Gastroesophageal sphincter (tissue), 4 donors: ENCODE results near the gene MIEN1. TPM values are rescaled to one million over a fixed set of nuclear protein-coding genes. Genes with fewer than 3 reads are reported as not detected.
"Not testable (repeated sequence)": the region's sequence is repeated elsewhere in the genome, so short reads cannot be mapped to it uniquely, and the experiment has no call there.

ENCODE experiments used
- ATAC-seq: fragments of 150-250 bp; one replicate; pipeline ENCODE4 v1.9.1; 2016; ENCODE audit warnings: mild to moderate bottlenecking, moderate library complexity
- H3K27ac ChIP-seq, 4 donors: fragments of 200-600 bp; sonication (generic) in 3 of 4; 1 replicate in 3 of 4; 2 replicates in 1 of 4; pipeline ENCODE4 v1.5.1; 2016 to 2019
- H3K27me3 ChIP-seq: fragments of 200-600 bp; sonication (generic); one replicate; pipeline ENCODE4 v1.5.1; 2019
- H3K36me3 ChIP-seq, 2 donors: fragments of 200-600 bp; sonication (generic); one replicate each; pipeline ENCODE4 v1.5.1; 2019; ENCODE audit warnings: control low read depth in 1 of 2
- H3K4me1 ChIP-seq, 3 donors: fragments of 200-600 bp; sonication (generic); 1 replicate in 2 of 3; 2 replicates in 1 of 3; pipeline ENCODE4 v1.5.1; 2016 to 2019; ENCODE audit warnings: control low read depth in 2 of 3
- H3K4me3 ChIP-seq, 2 donors: fragments of 200-600 bp; sonication (generic); one replicate each; pipeline ENCODE4 v1.5.1; 2019; ENCODE audit warnings: mild to moderate bottlenecking in 1 of 2, moderate library complexity in 1 of 2
- H3K9me3 ChIP-seq, 3 donors: fragments of 200-600 bp; sonication (generic); one replicate each; pipeline ENCODE4 v1.5.1; 2017 to 2019; ENCODE audit warnings: control low read depth in 2 of 3
- CTCF ChIP-seq, 4 experiments: fragments of 200-600 bp in 2 of 4; fragments of 450-650 bp in 2 of 4; sonication (generic) in 1 of 4; IDR thresholded peaks; one replicate each; pipeline ENCODE4 v1.5.1; 2017 to 2019; ENCODE audit warnings: antibody characterized with exemption in 4 of 4, mild to moderate bottlenecking in 2 of 4, moderate library complexity in 2 of 4
- EP300 ChIP-seq: sonication (generic); formaldehyde crosslinking; IDR thresholded peaks from one replicate; pipeline ENCODE4 v1.6.1; 2017; ENCODE audit warnings: antibody characterized with exemption, mild to moderate bottlenecking
- POLR2A ChIP-seq, 2 donors: fragments of 450-650 bp; IDR thresholded peaks; one replicate each; pipeline ENCODE4 v1.6.1; 2017; ENCODE audit warnings: antibody characterized with exemption in 2 of 2, mild to moderate bottlenecking in 2 of 2, moderate library complexity in 1 of 2
- POLR2AphosphoS5 ChIP-seq: sonication (generic); formaldehyde crosslinking; IDR thresholded peaks from one replicate; pipeline ENCODE4 v1.6.1; 2017; ENCODE audit warnings: antibody characterized with exemption
- WGBS, 2 donors: methylation state at CpG; one replicate each; pipeline ENCODE4 v1.1.5; 2018; ENCODE audit warnings: low coverage in 1 of 2; 5-methylcytosine and 5-hydroxymethylcytosine counted together
- total RNA-seq, 4 donors: library from RNA; depleted of rRNA; stranded (reverse); fragments of >200 nt; gene quantifications; one replicate each; pipeline ENCODE4 v1.1.0, GENCODE V29; 2016

Gene MIEN1
- total RNA-seq, 4 donors from 2014 or later: 39.4 to 72.4 (median 45.2) TPM

GRCh38 chr17:39715375-39716072 is 14.8 kb downstream of the MIEN1 start:
- WGBS, 2 donors: 80% methylated on average over 3 of the region's 18 CpGs; no CpG with 5 or more reads in 1 of the 2 donors
- no peaks in the 10 kb centered on the region for H3K4me1 ChIP-seq
- TF ChIP-seq EP300 (no peak), POLR2AphosphoS5 (no peak), CTCF (IDR thresholded peaks at IDR 0.05) (no peak), POLR2A (IDR thresholded peaks at IDR 0.05) (no peak)
- no peak for ATAC-seq
- H3K9me3 ChIP-seq: no peaks in the 10 kb centered on the region
- no peak overlapping the region for H3K4me3 ChIP-seq
- H3K27me3 ChIP-seq: no peaks in the 10 kb centered on the region
- no peak overlapping the region for H3K27ac ChIP-seq
- peaks cover 0 to 100% of the 10 kb centered on the region in 2 donors for H3K36me3 ChIP-seq

- TF ChIP-seq POLR2AphosphoS5 (no peak), EP300 (no peak), POLR2A (IDR thresholded peaks at IDR 0.05) (no peak)
- Histone ChIP-seq H3K9me3 (no peaks in the 10 kb centered on the region), H3K27ac (no peak overlapping the region), H3K27me3 (no peaks in the 10 kb centered on the region), H3K36me3 (peaks cover 0 to 100% of the 10 kb centered on the region in 2 donors), H3K4me3 (no peak overlapping the region), H3K4me1 (no peaks in the 10 kb centered on the region)
- WGBS, 2 donors: 75 to 77% methylated on average over 1 to 2 of the region's 4 CpGs
- no peak for ATAC-seq
Observed at GRCh38 chr17:39714234-39714633, 16.1 kb downstream of the MIEN1 start.

- Histone ChIP-seq H3K4me1 (no peaks in the 10 kb centered on the region), H3K9me3 (no peaks in the 10 kb centered on the region), H3K36me3 (peaks cover 0 to 100% of the 10 kb centered on the region in 2 donors), H3K27me3 (no peaks in the 10 kb centered on the region), H3K4me3 (no peak overlapping the region), H3K27ac (no peak overlapping the region)
- no peak for ATAC-seq
- TF ChIP-seq POLR2A (IDR thresholded peaks at IDR 0.05) (no peak), CTCF (IDR thresholded peaks at IDR 0.05) (no peak), POLR2AphosphoS5 (no peak), EP300 (no peak)
- 89% methylated on average over 5 of the region's 10 CpGs; no CpG with 5 or more reads in 1 of the 2 donors for WGBS, 2 donors
Observed at GRCh38 chr17:39711851-39712250, 18.5 kb downstream of the MIEN1 start.

- not testable (repeated sequence) for ATAC-seq, H3K9me3 ChIP-seq, H3K4me1 ChIP-seq, H3K27ac ChIP-seq, H3K27me3 ChIP-seq, H3K4me3 ChIP-seq
- WGBS, 2 donors: 78 to 100% methylated on average over 4 to 11 of the region's 11 CpGs
- peaks cover 0 to 94% of the 10 kb centered on the region in 2 donors for H3K36me3 ChIP-seq
Observed at GRCh38 chr17:39711071-39711470, 19.3 kb downstream of the MIEN1 start.

GRCh38 chr17:39709998-39710964 is 20.1 kb downstream of the MIEN1 start:
- H3K9me3 ChIP-seq: no peaks in the 10 kb centered on the region
- H3K27me3 ChIP-seq: no peaks in the 10 kb centered on the region
- H3K4me3 ChIP-seq: no peak overlapping the region
- 88 to 91% methylated on average over 6 to 10 of the region's 20 CpGs for WGBS, 2 donors
- ATAC-seq: no peak
- peaks cover 0 to 9% (median 1%) of the 10 kb centered on the region in 3 donors for H3K4me1 ChIP-seq
- TF ChIP-seq POLR2A (IDR thresholded peaks at IDR 0.05) (no peak), CTCF (IDR thresholded peaks at IDR 0.05) (no peak), POLR2AphosphoS5 (no peak), EP300 (no peak)
- H3K27ac ChIP-seq: no peak overlapping the region
- H3K36me3 ChIP-seq: peaks cover 0 to 86% of the 10 kb centered on the region in 2 donors
